ENCODE results near the gene CIB4. TPM values are rescaled to one million over a fixed set of nuclear protein-coding genes. Genes with fewer than 3 reads are reported as not detected.
A peak's percentile ranks its signal among the peaks of the same experiment; 100 is the strongest.

The CIB4 gene
- polyA plus RNA-seq, 6 donors from 2014 or later, result not detected

GRCh38 chr2:26552641-26553374 is 88.4 kb downstream of the CIB4 start:
- DNase-seq (no peak), ATAC-seq (ENCODE audit: low read depth in 2 of 2) (no peak)
- Mint-ChIP-seq H3K36me3 (no peaks in the 10 kb centered on the region), H3K27ac (no peak overlapping the region), H3K27me3 (peaks cover 16 to 73% (median 40%) of the 10 kb centered on the region in 3 donors), H3K4me3 (no peak overlapping the region), H3K4me1 (no peaks in the 10 kb centered on the region), H3K9me3 (peaks cover 0 to 2% (median 0%) of the 10 kb centered on the region in 7 donors)

GRCh38 chr2:26550276-26551015 is 90.7 kb downstream of the CIB4 start:
- Mint-ChIP-seq H3K9me3 (peaks cover 0 to 2% (median 0%) of the 10 kb centered on the region in 7 donors), H3K4me1 (no peaks in the 10 kb centered on the region), H3K27me3 (peaks cover 11 to 53% (median 31%) of the 10 kb centered on the region in 3 donors), H3K36me3 (no peaks in the 10 kb centered on the region), H3K27ac (no peak overlapping the region), H3K4me3 (no peak overlapping the region)
- no peak for DNase-seq
- no peak for ATAC-seq (ENCODE audit: low read depth in 2 of 2)

GRCh38 chr2:26542676-26543505 is 98.3 kb downstream of the CIB4 start:
- Mint-ChIP-seq H3K27me3 (peaks cover 8 to 13% (median 10%) of the 10 kb centered on the region in 3 donors), H3K9me3 (no peaks in the 10 kb centered on the region), H3K4me1 (no peaks in the 10 kb centered on the region), H3K36me3 (no peaks in the 10 kb centered on the region), H3K27ac (peak overlapping the region in 2 of 6 donors; percentile 47 to 61), H3K4me3 (no peak overlapping the region)
- DNase-seq (no peak), ATAC-seq (ENCODE audit: low read depth in 2 of 2) (no peak)

- peaks cover 8 to 13% (median 11%) of the 10 kb centered on the region in 3 donors for H3K27me3 Mint-ChIP-seq
- DNase-seq, result no peak
- no peaks in the 10 kb centered on the region for H3K4me1 Mint-ChIP-seq
- H3K4me3 Mint-ChIP-seq, result no peak overlapping the region
- no peaks in the 10 kb centered on the region for H3K9me3 Mint-ChIP-seq
- H3K27ac Mint-ChIP-seq, result no peak overlapping the region
- no peak for ATAC-seq (ENCODE audit: low read depth in 2 of 2)
- no peaks in the 10 kb centered on the region for H3K36me3 Mint-ChIP-seq
Measured at GRCh38 chr2:26542194-26542455, 99.0 kb downstream of the CIB4 start.

- Mint-ChIP-seq H3K36me3 (no peaks in the 10 kb centered on the region), H3K4me3 (no peak overlapping the region), H3K27ac (peak overlapping the region in 1 of 6 donors; percentile 63), H3K9me3 (no peaks in the 10 kb centered on the region), H3K4me1 (no peaks in the 10 kb centered on the region), H3K27me3 (peaks cover 8 to 16% (median 16%) of the 10 kb centered on the region in 3 donors)
- ATAC-seq (ENCODE audit: low read depth in 2 of 2) (no peak), DNase-seq (no peak)
Measured at GRCh38 chr2:26541401-26542193, 99.6 kb downstream of the CIB4 start.

GRCh38 chr2:26540961-26541360 is 100.2 kb downstream of the CIB4 start:
- DNase-seq (no peak), ATAC-seq (ENCODE audit: low read depth in 2 of 2) (no peak)
- Mint-ChIP-seq H3K9me3 (no peaks in the 10 kb centered on the region), H3K36me3 (no peaks in the 10 kb centered on the region), H3K4me1 (no peaks in the 10 kb centered on the region), H3K27ac (no peak overlapping the region), H3K27me3 (peaks cover 8 to 20% (median 18%) of the 10 kb centered on the region in 3 donors), H3K4me3 (no peak overlapping the region)

GRCh38 chr2:26540306-26540705 is 100.9 kb downstream of the CIB4 start:
- ATAC-seq (ENCODE audit: low read depth in 2 of 2) (no peak), DNase-seq (no peak)
- H3K27me3 Mint-ChIP-seq, result peaks cover 8 to 20% (median 18%) of the 10 kb centered on the region in 3 donors
- no peaks in the 10 kb centered on the region for H3K4me1 Mint-ChIP-seq
- H3K27ac Mint-ChIP-seq, result no peak overlapping the region
- no peak overlapping the region for H3K4me3 Mint-ChIP-seq
- H3K36me3 Mint-ChIP-seq, result no peaks in the 10 kb centered on the region
- no peaks in the 10 kb centered on the region for H3K9me3 Mint-ChIP-seq

GRCh38 chr2:26537826-26538475 is 103.2 kb downstream of the CIB4 start:
- peaks cover 8 to 19% (median 18%) of the 10 kb centered on the region in 3 donors for H3K27me3 Mint-ChIP-seq
- no peak overlapping the region for H3K27ac Mint-ChIP-seq
- no peaks in the 10 kb centered on the region for H3K36me3 Mint-ChIP-seq
- no peak overlapping the region for H3K4me3 Mint-ChIP-seq
- H3K4me1 Mint-ChIP-seq, result no peaks in the 10 kb centered on the region
- ATAC-seq (ENCODE audit: low read depth in 2 of 2), result no peak
- no peak for DNase-seq
- H3K9me3 Mint-ChIP-seq, result no peaks in the 10 kb centered on the region

- Mint-ChIP-seq H3K9me3 (no peaks in the 10 kb centered on the region), H3K27me3 (peaks cover 4 to 14% (median 12%) of the 10 kb centered on the region in 3 donors), H3K27ac (peak overlapping the region in 1 of 6 donors; percentile 49), H3K36me3 (no peaks in the 10 kb centered on the region), H3K4me3 (no peak overlapping the region), H3K4me1 (no peaks in the 10 kb centered on the region)
- ATAC-seq (ENCODE audit: low read depth in 2 of 2), result no peak
- DNase-seq, result no peak
Measured at GRCh38 chr2:26537069-26537825, 103.9 kb downstream of the CIB4 start.

- no peaks in the 10 kb centered on the region for H3K9me3 Mint-ChIP-seq
- H3K4me3 Mint-ChIP-seq, result no peak overlapping the region
- no peak overlapping the region for H3K27ac Mint-ChIP-seq
- DNase-seq (no peak), ATAC-seq (ENCODE audit: low read depth in 2 of 2) (no peak)
- H3K27me3 Mint-ChIP-seq, result peaks cover 0 to 13% (median 7%) of the 10 kb centered on the region in 3 donors
- H3K4me1 Mint-ChIP-seq, result no peaks in the 10 kb centered on the region
- H3K36me3 Mint-ChIP-seq, result no peaks in the 10 kb centered on the region
Measured at GRCh38 chr2:26536371-26537068, 104.6 kb downstream of the CIB4 start.

GRCh38 chr2:26535663-26536275 is 105.4 kb downstream of the CIB4 start:
- DNase-seq (no peak), ATAC-seq (ENCODE audit: low read depth in 2 of 2) (no peak)
- peaks cover 0 to 20% (median 6%) of the 10 kb centered on the region in 3 donors for H3K27me3 Mint-ChIP-seq
- H3K27ac Mint-ChIP-seq, result no peak overlapping the region
- H3K9me3 Mint-ChIP-seq, result no peaks in the 10 kb centered on the region
- H3K36me3 Mint-ChIP-seq, result no peaks in the 10 kb centered on the region
- no peak overlapping the region for H3K4me3 Mint-ChIP-seq
- no peaks in the 10 kb centered on the region for H3K4me1 Mint-ChIP-seq

Data from naive B cell (primary cell).